Cerebellar cortex (tissue), 1 donor: ENCODE measurements around the gene ANAPC16.
"Not testable (repeated sequence)": the region's sequence is repeated elsewhere in the genome, so short reads cannot be mapped to it uniquely, and the experiment has no call there.

ENCODE experiments used
- DNase-seq: peaks from one replicate; pipeline ENCODE4 v3.0.0-alpha.2; 2015; ENCODE audit warnings: low spot score

ANAPC16 gene

DNA sequence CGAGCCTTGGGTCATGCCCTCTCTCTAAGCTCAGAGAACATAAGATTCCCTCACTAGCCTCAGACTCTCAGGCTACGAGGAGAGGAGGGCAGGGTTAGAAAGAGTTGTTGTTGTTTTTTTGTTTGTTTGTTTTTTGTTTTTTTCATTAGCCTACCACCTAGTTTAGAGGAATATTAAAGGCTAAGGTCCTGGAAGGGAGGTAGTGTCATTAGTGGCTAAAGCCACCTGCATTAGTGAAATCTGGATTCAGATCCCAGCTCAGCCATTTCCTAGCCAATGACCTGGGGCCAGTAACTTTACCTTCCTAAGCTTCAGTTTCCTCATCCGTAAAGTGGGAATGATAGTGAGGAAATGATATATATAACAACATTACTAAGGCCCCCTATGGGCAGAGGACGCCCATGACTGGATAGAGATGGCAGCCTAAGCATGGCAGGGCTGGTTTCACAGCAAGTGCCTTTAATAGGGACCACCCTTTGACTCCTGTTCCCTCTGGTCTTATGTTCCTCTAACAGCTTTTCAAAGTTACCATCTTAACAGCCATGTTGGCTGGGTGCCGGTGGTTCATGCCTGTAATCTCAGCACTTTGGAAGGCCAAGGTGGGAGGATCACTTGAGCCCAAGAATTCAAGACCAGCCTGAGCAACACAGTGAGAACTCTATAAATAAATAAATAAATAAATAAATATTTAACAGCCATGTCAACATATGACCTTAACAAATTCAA is 63.0 kb downstream of the ANAPC16 start:
- no peak for DNase-seq

DNA sequence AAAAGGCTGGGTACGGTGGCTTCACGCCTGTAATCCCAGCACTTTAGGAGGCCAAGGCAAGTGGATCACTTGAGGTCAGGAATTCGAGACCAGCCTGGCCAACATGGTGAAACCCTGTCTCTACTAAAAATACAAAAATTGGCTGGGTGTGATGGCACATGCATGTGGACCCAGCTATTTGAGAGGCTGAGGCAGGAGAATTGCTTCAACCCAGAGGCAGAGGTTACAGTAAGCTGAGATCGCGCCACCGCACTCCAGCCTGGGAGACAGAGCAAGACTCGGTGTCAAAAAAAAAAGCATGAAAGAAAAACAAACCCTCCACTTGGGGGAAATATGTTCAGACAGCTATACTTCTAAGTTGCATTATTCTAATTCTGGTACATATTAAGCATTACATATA is 63.8 kb downstream of the ANAPC16 start:
- DNase-seq: not testable (repeated sequence)

DNA sequence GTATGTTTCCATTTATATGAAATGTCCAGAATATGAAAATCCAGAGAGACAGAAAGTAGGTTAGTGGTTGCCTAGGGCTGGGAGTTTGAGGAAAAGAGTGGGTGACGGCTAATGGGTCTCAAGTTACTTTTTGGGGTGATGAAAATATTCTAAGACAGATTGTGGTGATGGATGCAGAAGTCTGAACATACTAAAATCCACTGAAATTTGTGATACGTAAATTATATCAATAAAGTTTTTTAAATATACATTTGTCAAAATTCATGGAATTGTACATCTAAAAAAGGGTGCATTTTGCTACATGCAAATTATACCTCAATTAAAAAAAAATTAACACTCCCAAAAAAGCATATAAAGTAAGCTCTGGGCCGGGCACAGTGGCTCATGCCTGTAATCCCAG is 67.3 kb downstream of the ANAPC16 start:
- no peak for DNase-seq
